SHP77 (cell line): Measurements from ENCODE around the gene MED9.

Source experiments
- DNase-seq, 2 experiments: peaks; one replicate each; lab custom pipeline; 2025; lab: John Stamatoyannopoulos, UW

The MED9 gene

DNA sequence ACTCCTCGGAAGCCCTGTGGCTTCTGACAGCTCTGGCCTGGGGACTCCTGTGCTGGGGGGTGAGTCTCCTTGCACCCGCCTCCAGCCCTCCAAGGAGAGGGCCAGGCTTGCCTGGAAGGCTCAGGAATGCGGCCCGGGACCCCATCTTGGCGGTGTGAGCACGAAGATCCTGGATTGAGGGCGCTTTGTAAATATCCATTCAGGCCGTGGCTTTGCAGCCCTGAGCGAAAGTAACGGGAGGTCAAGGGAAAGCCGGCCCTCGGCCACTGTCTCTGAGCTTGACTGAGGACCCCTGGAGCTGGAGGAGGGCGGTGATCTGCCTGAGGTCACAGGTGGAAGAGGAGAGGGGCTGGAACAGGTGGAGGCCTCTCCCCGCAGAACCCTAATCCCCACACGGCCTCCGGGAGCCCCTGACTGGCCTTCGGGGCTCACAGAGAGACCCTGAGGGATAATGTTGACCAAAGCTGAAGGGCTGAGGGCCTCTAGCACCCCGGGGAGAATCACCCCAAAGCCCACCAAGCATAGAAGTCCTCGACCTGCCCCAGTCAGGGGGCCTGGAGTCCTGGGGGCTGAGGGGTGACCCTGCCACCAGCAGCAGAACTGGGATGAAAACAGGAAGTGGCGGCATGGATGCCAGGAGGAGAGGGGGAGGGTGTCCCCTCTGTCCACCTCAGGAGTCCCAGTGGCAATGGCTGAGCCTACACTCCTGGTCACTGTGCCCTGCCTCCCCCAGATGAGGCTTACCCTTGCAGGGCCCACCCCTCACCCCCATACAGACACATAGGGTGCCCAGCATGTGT is 27.7 kb downstream of the MED9 start:
- DNase-seq: no peak

- DNase-seq: no peak
These were observed 28.4 kb downstream of the MED9 start for GRCh38 chr17:17505151-17505550.

- no peak for DNase-seq
These were observed 28.9 kb downstream of the MED9 start for GRCh38 chr17:17505610-17506171.

DNA sequence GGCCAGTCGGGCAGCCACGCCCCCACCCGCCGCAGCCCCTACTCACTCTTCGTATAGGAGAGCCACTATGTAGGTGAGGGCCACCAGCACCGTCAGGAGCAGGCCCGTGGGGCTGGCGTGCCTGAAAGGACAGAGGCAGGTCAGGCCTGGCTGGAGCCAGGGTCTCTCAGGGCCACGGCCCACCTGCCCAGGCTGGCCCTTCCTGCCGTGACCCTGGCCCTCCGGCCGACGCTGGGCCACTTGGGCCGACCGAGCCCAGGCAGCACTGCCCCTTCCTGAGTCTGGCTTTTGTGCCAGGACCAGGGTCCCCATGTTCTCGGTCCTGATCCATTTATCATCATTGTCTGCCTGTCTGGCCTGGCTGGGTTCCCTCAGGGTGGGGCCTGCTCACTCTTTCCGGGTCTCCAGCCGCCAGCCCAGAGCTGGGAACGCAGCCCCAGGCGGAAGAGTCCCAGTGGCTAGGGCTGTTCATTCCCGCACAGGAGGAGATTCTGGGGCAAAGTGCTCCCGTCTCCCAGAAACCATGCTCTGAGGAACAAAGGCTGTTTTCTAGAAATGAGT is 29.5 kb downstream of the MED9 start:
- no peak for DNase-seq

GRCh38 chr17:17506893-17507464 is 30.2 kb downstream of the MED9 start:
- DNase-seq: peak; percentile 99

DNA sequence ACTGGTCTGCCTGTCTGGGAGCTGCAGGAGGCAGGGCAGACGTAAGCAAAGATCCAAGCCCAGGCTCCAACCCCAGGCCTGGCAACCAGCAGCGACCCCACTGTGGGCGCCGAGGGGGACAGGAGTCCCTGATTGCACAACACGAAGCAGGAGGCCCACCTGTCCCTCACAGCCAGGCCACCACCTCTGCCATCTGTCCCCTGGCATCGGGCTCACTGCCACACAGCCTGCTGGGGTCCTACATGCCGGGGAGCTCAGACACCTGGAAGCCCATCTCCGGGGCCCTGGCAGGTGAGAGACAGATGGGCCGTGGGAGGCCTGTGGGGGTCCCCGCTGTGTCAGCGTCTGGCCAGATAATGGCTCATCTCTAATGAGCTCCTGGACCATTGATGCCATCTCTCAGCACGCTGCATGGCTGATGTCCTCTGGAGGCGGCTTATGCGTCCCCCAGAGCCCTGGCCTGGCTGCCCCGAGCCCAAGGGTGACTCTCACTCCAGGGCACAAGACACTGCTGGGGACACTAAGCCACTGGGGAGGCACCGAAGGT is 30.7 kb downstream of the MED9 start:
- peak in 1 of 2 experiments; percentile 58 for DNase-seq

DNA sequence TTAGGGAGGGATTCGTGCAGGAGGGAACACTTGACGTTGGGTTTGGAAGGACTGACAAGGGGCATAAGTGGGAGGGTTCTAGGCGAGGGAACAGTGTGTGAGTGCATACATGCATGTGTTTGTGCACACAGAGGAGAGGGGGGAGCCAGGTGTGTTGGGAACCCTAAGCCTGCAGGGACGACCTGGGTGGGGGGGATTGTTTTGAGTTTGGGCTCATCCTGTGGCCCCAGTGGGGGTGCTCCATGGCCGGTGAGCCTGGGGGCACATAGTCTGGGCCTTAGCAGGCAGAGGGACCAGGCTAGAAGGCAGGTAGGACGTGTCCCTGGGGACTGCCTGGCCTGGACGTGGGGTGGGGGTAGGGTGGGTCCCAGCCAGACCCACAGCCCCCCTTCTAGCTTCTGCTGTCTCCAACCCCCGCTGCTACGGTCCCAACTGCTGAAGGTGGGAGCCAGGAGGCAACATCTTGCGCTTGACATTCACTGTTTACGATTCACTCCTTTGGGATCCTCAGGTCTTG is 31.3 kb downstream of the MED9 start:
- DNase-seq: no peak

DNA sequence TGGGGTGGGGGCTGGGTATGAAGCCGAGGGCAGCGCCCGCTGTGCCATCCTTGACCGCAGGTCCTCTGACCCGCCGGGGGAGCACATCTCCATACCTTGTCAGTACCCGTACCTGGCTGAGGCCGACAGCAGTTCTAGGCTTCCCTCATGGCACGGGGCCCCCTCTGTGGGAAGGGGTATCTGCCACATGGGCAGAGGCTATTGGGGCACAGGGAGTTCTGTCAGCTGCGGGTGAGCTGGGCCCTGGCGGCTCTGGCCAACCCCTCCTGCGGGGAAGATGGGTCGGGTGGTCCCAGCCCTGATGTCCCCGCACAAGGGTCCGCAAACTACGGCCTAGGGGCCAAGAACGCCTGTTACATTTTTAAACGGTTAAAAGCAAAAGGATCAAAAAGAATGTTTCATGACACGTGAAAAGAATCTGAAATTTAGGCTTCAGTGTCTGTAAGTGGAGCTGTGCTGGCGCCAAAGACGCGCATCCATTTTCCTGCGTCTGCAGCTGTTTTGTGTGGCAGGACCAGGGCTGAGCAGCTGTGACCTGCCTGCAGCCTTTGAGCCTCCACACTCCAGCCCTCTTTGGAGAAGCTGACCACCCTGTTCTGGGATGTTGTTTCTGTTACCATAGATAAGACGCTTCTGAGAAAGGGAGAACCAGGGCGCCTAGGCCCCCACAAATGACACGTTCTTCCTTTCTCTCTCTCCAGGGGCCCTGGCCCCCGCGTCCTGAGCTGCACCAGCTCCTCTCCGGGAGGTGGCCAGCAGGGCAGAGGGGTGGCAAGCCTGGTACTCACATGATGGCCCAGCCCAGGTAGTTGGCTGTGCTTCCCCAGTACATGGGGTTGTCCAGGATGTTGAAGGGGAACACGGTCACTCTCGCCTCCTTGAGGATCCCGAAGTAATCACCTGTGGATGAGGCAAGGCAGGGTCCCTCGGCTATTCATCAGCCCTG is 32.1 kb downstream of the MED9 start:
- no peak for DNase-seq

- no peak for DNase-seq
These were observed 33.0 kb downstream of the MED9 start for GRCh38 chr17:17509601-17510425.

DNA sequence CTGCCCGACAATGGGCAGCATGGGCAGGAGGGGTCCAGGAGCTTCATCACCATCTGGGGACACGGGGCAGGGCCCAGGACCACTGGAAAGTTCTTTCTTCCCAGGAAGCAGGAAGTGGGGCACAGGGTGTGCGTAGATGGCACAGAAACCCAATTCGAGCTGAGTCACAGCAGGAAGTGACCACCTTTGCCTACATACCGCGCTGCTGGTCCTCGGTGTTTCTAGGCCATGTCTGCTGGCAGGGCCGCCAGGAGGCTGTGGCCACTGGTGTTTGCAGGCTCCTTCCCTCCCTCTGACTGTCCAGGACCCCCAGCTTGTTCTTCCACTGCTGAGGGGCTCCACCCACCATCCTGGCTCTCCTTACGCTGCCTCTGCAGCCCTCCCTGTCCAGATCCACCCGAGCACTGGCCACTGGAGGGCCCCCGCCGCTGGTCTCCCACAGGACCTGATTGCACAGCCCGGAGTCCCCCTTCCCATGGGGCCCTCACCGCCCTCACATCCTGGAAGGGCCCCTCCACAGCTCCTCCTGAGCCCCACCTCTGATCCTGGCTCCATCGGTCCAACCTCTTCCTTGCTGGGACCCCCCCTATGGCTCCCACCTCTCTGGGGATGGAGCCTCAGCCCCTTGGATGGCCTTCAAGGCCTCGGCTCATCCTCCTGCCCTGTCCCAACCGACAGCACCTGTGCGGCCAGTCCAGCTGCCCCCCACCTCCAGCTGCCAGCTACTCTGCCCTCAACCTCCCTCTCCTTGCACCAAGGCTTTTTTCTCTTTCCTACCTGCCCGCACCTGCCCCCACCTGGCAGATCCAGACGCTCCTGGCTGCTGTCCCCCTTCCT is 33.9 kb downstream of the MED9 start:
- no peak for DNase-seq

- no peak for DNase-seq
These were observed 34.5 kb downstream of the MED9 start for GRCh38 chr17:17511293-17511741.

- no peak for DNase-seq
These were observed 35.4 kb downstream of the MED9 start for GRCh38 chr17:17511881-17512858.

DNA sequence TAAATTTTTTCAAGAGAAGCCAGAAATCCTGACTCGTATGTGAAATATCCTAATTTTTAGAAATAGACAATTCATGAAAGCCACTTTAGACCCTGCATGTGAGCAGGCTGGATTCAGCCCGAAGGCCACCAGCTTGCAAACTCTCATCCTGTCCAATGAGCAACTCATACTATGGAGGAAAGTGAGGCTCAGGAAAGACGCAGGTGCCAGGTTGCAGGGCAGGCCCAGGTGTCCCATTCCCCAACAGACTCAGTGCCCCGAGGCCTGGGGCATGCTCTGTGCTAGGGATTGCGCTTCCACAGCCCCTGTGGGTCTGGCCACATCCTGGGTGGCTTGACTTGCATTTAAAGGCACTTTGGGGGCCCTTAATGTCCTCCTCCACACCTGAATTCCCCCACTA is 36.1 kb downstream of the MED9 start:
- DNase-seq: no peak

DNA sequence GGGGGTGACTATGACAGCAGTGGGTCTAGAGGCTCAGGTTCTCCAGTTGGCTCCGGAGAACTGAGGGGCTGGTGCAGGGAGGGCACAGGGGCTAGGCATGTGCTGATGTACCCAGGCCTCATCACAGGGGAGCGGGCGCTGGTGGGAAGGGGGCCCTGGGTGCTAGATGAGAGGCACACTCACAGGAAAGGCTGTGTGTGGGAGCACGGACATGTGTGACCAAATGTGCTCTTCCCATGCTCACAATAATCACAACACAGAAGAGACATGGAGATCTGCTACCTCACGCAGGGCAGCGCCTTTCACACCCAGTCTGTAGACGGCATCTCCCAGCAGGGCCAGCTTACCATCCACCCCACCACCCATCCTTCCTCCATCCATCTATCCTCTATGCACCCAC is 36.8 kb downstream of the MED9 start:
- no peak for DNase-seq

- no peak for DNase-seq
These were observed 37.7 kb downstream of the MED9 start for GRCh38 chr17:17514361-17514992.

- peak in 1 of 2 experiments; percentile 54 for DNase-seq
These were observed 38.5 kb downstream of the MED9 start for GRCh38 chr17:17514993-17515933.
